Colonic mucosa (tissue), 4 donors: ENCODE data around the gene DCK. TPM values are rescaled to one million over a fixed set of nuclear protein-coding genes. Genes with fewer than 3 reads are reported as not detected.

ENCODE experiments used
- DNase-seq: peaks from one replicate; pipeline ENCODE4 v3.0.0-alpha.2; 2020
- H3K27ac ChIP-seq: fragments of 200-600 bp; one replicate; pipeline ENCODE4 v1.8.0; 2021
- H3K27me3 ChIP-seq: fragments of 200-600 bp; one replicate; pipeline ENCODE4 v1.8.0; 2021
- H3K36me3 ChIP-seq: fragments of 200-600 bp; one replicate; pipeline ENCODE4 v1.8.0; 2021
- H3K4me1 ChIP-seq: fragments of 200-600 bp; one replicate; pipeline ENCODE4 v1.8.0; 2021; ENCODE audit warnings: mild to moderate bottlenecking
- H3K4me3 ChIP-seq: fragments of 200-600 bp; one replicate; pipeline ENCODE4 v1.8.0; 2021
- H3K9ac ChIP-seq, 2 donors: one replicate each; pipeline ENCODE4 v1.7.0; 2013; ENCODE audit warnings: control low read depth in 2 of 2, low read depth in 2 of 2, low read length in 2 of 2
- H3K9me3 ChIP-seq: fragments of 200-600 bp; one replicate; pipeline ENCODE4 v1.8.0; 2021
- CTCF ChIP-seq: fragments of 200-600 bp; IDR thresholded peaks from one replicate; pipeline ENCODE4 v1.8.0; 2022; ENCODE audit warnings: antibody characterized with exemption, mild to moderate bottlenecking
- intact Hi-C: fragments of 100-400 bp; cut with DNase I; formaldehyde crosslinking; loops from one replicate; pipeline ENCODE4 v1.14.1; 2022
- total RNA-seq, 2 donors: library from RNA; stranded (reverse); fragmentation: NEBNext Ultra II Directional in 1 of 2; extraction: Animal tissue kit (Norgen Biotek cat#: 25700) in 1 of 2; gene quantifications; one replicate each; pipeline ENCODE4 v1.2.1, GENCODE V29; 2021
- donor health status: healthy.
- donor health status: DM: no; HTN: no; CAD: no.
- donor health status: DM: no; HTN: no; CAD: no.

The DCK gene
- total RNA-seq, 2 donors from 2014 or later: 15.0 to 19.1 TPM

- no peak overlapping the region for H3K27ac ChIP-seq
- H3K4me3 ChIP-seq: no peak overlapping the region
- H3K36me3 ChIP-seq: no peaks in the 10 kb centered on the region
- DNase-seq: no peak
- H3K4me1 ChIP-seq: no peaks in the 10 kb centered on the region
- no peak overlapping the region for H3K9ac ChIP-seq
- no peaks in the 10 kb centered on the region for H3K27me3 ChIP-seq
- no peak for TF ChIP-seq CTCF
- intact Hi-C loops: no loop called here
- no peaks in the 10 kb centered on the region for H3K9me3 ChIP-seq
Measured at GRCh38 chr4:70979445-70980008, 13.9 kb upstream of the DCK start.

- Histone ChIP-seq H3K4me1 (no peaks in the 10 kb centered on the region), H3K9ac (no peak overlapping the region), H3K27me3 (no peaks in the 10 kb centered on the region), H3K36me3 (no peaks in the 10 kb centered on the region), H3K27ac (no peak overlapping the region), H3K9me3 (no peaks in the 10 kb centered on the region), H3K4me3 (no peak overlapping the region)
- no peak for DNase-seq
- intact Hi-C loops: no loop called here
- no peak for TF ChIP-seq CTCF
Measured at GRCh38 chr4:70980196-70980595, 13.3 kb upstream of the DCK start.

GRCh38 chr4:70984106-70984505 lies 9.3 kb upstream of the DCK start:
- intact Hi-C loops: no loop called here

GRCh38 chr4:70984589-70984988 lies 8.9 kb upstream of the DCK start:
- Histone ChIP-seq H3K9me3 (no peaks in the 10 kb centered on the region), H3K27ac (no peak overlapping the region), H3K4me1 (no peaks in the 10 kb centered on the region), H3K4me3 (no peak overlapping the region), H3K27me3 (no peaks in the 10 kb centered on the region), H3K36me3 (no peaks in the 10 kb centered on the region), H3K9ac (no peak overlapping the region)
- no peak for TF ChIP-seq CTCF
- intact Hi-C loops: no loop called here
- DNase-seq: no peak

More at GRCh38 chr4:70984106-70984505, 9.3 kb upstream of the DCK start:
- Histone ChIP-seq H3K27me3 (no peaks in the 10 kb centered on the region), H3K9ac (no peak overlapping the region), H3K27ac (no peak overlapping the region), H3K4me1 (no peaks in the 10 kb centered on the region), H3K36me3 (no peaks in the 10 kb centered on the region), H3K9me3 (no peaks in the 10 kb centered on the region), H3K4me3 (no peak overlapping the region)
- no peak for TF ChIP-seq CTCF
- no peak for DNase-seq

GRCh38 chr4:70991596-70991995 lies 1.9 kb upstream of the DCK start:
- DNase-seq: no peak
- intact Hi-C loops: loop anchor here (5.0 to 10.0 kb wide), 2 partner anchors 87 to 149 kb away; partner anchors contain the start of gene MOB1B
- Histone ChIP-seq H3K27ac (no peak overlapping the region), H3K4me1 (no peaks in the 10 kb centered on the region), H3K9ac (no peak overlapping the region), H3K36me3 (no peaks in the 10 kb centered on the region), H3K9me3 (no peaks in the 10 kb centered on the region), H3K27me3 (no peaks in the 10 kb centered on the region), H3K4me3 (no peak overlapping the region)
- no peak for TF ChIP-seq CTCF
